ENCODE results near the gene SIGLEC15.

Gene SIGLEC15

DNA sequence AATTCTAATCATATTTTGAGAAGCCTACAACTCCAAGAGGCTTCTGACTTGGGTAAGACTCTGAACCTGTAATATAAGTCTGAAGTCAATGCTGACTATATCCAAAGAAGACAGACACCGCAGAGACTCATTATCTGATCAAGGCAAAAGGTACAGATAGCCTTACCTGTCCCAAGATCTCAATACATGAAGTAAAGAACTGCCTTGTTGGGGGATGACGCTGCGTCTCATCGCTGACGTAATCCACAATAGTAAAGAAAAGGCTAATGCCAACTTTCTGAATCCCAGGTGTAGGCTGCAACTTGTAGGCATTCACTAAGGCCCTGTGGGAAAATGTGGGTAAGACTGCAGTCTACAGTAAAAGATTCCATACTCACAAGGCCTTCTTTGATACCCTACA, 62.1 kb downstream of the SIGLEC15 start:
- DNase-seq: no peak

GRCh38 chr18:45889419-45890064, 64.1 kb downstream of the SIGLEC15 start:
- no peak for DNase-seq

GRCh38 chr18:45890606-45891005, 65.1 kb downstream of the SIGLEC15 start:
- no peak for DNase-seq

- DNase-seq: no peak
Observed at GRCh38 chr18:45891806-45892205, 66.3 kb downstream of the SIGLEC15 start.

Measured in activated gamma-delta T cell treated with Interleukin-2 at 50 U/mL for 16 hours (primary cell).